GM18519 (cell line): Measurements from ENCODE around the gene SVEP1.
"Not testable (repeated sequence)": the region's sequence is repeated elsewhere in the genome, so short reads cannot be mapped to it uniquely, and the experiment has no call there.

ENCODE experiments used
- ATAC-seq: cut with Tn5 transposase; IDR thresholded peaks from one replicate; pipeline ENCODE4 v1.9.1; 2021; ENCODE audit warnings: mild to moderate bottlenecking, moderate library complexity; ENCODE audit not compliant: unreplicated experiment, low FRiP score

The SVEP1 gene

GRCh38 chr9:110579034-110579861, at the start of gene SVEP1:
Gene SVEP1, minus strand, starts transcription at chr9:110579741. Its CDS starts 198 bp downstream, at chr9:110579543.
- no peak for ATAC-seq

- peak; percentile 92 for ATAC-seq
These were observed 46.7 kb upstream of the SVEP1 start for GRCh38 chr9:110626101-110626829.

DNA sequence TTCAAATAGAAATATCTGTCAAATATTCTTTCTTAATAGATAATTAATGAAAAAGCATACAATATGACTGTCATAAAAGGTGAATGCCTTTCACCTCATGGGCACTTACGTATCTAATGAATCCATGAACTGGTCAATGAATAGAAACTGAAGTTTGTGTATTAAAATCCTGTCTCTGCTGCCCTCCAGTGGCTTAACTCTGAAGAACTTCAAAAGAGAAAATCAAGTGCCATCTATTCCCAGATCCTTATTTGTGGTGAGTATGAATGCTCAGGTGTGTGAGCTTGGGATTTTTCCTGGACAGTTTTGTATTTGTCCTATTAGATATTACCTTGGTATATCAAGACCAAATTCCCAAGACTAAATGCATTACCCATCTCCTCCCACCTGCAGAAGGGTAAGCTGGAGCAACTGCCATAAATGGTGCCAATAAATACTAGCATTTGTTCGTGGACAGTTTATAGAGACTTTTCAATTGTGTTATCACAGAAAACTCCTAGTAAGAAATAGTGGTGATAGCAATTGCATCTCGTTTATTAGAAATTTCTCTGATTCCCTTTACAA, 44.0 kb upstream of the SVEP1 start:
- no peak for ATAC-seq

GRCh38 chr9:110622368-110622767, 42.8 kb upstream of the SVEP1 start:
- ATAC-seq = no peak

DNA sequence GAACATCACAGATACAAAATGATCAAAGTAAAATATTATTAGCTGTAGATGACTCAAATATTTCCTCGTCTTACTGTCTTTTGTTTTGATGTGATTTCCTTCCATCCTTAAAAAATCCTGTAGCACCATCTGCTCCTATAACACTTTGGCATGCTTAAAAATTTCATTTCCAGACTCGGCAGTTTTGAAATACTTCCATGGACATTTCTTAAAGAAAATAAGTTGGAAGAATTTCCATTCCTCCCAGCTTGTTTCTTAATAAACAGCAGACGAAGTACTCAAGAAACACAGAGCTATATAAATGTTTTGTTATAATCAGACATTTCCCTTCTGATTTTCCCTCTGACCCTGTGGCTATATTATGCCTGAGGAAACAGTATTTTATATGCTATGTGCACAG, 41.2 kb upstream of the SVEP1 start:
- no peak for ATAC-seq

DNA sequence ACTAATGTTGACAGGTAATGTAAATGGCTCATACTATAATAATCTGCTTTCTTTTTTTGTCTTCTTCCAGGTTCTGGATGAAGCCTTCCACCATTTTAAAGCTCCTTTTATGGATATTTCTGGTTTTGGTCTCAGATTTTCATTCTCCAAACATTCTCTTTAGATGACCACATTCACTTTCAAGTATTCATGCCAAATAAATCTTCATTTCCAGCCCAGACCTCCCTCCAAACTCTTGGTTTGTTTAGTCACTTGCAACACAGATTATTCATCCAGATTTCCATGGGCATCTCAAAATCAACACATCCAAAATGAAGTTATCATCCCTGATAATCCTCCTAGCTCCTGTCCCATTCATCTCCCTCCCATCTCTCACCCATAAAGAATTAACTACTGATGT, 40.3 kb upstream of the SVEP1 start:
- no peak for ATAC-seq

GRCh38 chr9:110615498-110615897, 36.0 kb upstream of the SVEP1 start:
- no peak for ATAC-seq

DNA sequence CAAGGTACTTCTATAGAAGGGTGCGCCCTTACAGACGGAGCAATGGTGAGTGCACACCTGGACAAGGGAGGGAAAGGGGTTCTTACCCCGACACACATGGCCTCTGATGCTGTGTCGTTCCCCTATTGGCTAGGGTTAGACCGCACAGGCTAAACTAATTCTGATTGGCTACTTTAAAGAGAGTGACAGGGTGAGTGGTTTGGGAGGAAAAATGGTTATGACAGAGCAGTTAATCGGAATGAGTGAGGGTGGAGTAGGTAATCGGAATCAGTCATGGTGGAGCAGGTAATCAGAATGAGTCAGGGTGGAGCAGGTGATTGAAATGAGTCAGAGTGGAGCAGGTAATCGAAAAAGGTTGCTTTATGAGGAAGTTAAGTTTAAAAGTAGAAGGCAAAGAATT, 35.0 kb upstream of the SVEP1 start:
- ATAC-seq = not testable (repeated sequence)

- no peak for ATAC-seq
These were observed 26.7 kb upstream of the SVEP1 start for GRCh38 chr9:110606179-110606790.

GRCh38 chr9:110605565-110605964, 26.0 kb upstream of the SVEP1 start:
- ATAC-seq = no peak

DNA sequence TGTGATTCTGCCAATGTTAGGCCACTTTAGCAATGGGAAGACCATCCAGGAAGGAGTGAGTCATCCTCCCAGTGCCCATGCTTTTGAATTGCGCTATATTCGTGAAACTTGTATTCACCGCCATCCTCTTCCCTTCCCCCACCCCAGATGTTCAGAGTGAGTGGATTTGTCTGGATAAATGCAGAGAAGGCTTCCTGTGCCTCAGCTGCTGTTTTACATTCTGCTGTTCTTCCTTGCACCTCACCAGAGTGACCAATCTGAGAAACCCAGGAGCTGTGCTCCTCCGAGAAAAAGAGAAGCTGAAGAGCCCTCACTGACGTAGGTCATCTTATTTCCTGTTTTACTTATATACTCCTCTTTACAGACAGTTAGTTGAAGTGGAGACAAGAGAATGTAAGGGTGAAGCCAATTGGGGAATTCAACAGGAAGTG, 24.6 kb upstream of the SVEP1 start:
- ATAC-seq = no peak

DNA sequence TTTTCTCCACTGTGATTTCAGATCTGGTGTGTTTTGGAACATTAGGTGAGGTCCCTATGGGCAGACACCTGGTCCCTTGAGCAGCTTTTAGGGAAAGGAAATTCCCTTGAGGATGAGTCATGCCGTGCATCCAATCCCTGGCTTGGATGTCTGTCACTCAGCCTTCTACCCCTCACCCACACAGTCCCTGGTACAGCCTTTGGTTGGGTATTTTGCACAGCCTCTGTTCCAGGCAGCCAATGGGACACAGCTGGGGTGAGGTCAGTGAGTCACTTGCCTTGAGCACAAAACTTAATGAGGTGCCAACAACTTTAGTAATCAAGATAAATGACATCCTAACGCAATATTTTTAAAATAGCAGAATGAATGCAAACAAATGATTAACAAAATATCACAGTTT, 22.7 kb upstream of the SVEP1 start:
- ATAC-seq = no peak

GRCh38 chr9:110601098-110601497, 21.6 kb upstream of the SVEP1 start:
- ATAC-seq = no peak

DNA sequence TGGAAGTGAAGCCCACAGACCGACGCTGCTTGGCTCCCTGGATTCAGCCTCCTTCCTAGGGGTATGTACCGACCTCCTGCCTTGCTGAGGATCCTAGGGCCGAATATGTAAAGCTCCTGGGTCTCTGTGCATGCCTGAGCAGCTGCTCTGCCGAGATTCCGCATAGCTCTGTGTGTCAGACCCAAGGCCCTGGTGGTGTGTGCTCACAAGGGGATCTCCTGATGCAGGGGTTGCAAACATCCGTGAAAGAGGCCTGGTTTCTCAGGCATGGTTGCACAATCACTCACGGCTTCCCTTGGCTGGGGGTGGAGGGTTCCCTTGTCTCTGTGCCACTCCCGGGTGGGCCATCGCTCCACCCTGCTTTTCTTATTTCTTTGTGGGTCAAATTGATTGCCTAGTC, 19.9 kb upstream of the SVEP1 start:
- no peak for ATAC-seq

GRCh38 chr9:110592044-110592830, 12.7 kb upstream of the SVEP1 start:
- ATAC-seq = no peak

- no peak for ATAC-seq
These were observed 12.0 kb upstream of the SVEP1 start for GRCh38 chr9:110591526-110591925.

GRCh38 chr9:110590816-110591215, 11.3 kb upstream of the SVEP1 start:
- ATAC-seq = no peak

DNA sequence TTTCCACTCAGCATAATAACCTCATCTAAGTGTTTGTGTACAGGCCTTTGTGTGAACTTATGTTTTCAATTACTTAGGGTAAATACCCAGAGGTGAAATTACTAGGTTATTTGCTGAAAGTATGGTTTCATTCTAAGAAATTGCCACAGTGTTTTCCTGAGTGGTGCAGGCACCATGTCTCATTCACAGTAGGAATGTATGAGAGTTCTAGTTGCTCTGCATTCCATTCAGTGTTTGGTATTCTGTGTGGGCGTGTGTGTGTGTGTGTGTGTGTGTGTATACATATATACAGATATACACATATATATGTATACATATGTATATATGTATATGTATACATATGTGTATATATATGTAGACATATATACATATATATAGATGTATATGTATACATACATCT, 8.8 kb upstream of the SVEP1 start:
- no peak for ATAC-seq

DNA sequence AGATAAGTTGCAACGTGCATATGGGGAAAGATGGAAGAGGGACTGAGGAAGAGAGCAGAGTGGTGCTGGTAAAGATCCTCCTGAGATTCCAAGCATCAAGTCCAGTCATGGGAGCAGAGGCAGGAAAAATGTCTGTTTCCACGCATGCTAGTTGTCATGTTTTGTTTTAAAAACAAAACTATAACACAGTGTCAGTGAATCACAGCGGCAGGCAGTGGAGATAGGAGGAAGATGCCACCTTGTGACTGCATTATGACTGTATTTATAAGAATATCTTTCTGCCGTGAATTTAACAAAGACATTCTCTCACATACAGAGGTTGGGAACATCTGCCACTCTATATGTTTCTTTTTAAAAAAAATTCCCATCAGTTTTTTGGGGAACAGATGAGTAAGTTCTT, 3.7 kb upstream of the SVEP1 start:
- ATAC-seq = no peak

GRCh38 chr9:110582156-110582555, 2.6 kb upstream of the SVEP1 start:
- ATAC-seq = no peak
